Measurements from ENCODE around the gene GPA33.

GRCh38 chr1:167106119-167106461 lies 15.9 kb upstream of the GPA33 start:
- TF ChIP-seq, protein P1, sequence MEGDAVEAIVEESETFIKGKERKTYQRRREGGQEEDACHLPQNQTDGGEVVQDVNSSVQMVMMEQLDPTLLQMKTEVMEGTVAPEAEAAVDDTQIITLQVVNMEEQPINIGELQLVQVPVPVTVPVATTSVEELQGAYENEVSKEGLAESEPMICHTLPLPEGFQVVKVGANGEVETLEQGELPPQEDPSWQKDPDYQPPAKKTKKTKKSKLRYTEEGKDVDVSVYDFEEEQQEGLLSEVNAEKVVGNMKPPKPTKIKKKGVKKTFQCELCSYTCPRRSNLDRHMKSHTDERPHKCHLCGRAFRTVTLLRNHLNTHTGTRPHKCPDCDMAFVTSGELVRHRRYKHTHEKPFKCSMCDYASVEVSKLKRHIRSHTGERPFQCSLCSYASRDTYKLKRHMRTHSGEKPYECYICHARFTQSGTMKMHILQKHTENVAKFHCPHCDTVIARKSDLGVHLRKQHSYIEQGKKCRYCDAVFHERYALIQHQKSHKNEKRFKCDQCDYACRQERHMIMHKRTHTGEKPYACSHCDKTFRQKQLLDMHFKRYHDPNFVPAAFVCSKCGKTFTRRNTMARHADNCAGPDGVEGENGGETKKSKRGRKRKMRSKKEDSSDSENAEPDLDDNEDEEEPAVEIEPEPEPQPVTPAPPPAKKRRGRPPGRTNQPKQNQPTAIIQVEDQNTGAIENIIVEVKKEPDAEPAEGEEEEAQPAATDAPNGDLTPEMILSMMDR (conservative IDR thresholded peaks at IDR 0.05 in 1 of 2, IDR thresholded peaks at IDR 0.05 in 1 of 2; ENCODE audit: low read depth in 1 of 2, low read length in 2 of 2): no peak
- no peak for TF ChIP-seq EZH2 (IDR thresholded peaks at IDR 0.05; ENCODE audit: low read length, missing control alignments)
